Psoas muscle (tissue), 8 donors: ENCODE results near the gene CERS5. TPM values are rescaled to one million over a fixed set of nuclear protein-coding genes. Genes with fewer than 3 reads are reported as not detected.

Experiments used
- ATAC-seq, 4 donors: fragments of 200-7000 bp; cut with Tn5 transposase; one replicate each; pipeline ENCODE4 v1.9.1; 2020; ENCODE audit warnings: moderate library complexity in 3 of 4, mild to moderate bottlenecking in 2 of 4
- DNase-seq, 2 donors: peaks; one replicate each; pipeline ENCODE4 v3.0.0-alpha.2; 2020
- H3K27ac ChIP-seq: fragments of 200-600 bp; one replicate; pipeline ENCODE4 v1.8.0; 2022
- H3K27me3 ChIP-seq, 3 donors: fragments of 200-600 bp in 1 of 3; one replicate each; pipeline versions ENCODE4 v1.6.1 to v1.8.0; 2013 to 2022; ENCODE audit warnings: low read length in 2 of 3, mild to moderate bottlenecking in 2 of 3, moderate library complexity in 1 of 3; ENCODE audit not compliant: insufficient read depth in 3 of 3
- H3K36me3 ChIP-seq, 2 donors: fragments of 200-600 bp in 1 of 2; one replicate each; pipeline versions ENCODE4 v1.6.1 to v1.8.0; 2013 to 2022; ENCODE audit warnings: low read depth in 1 of 2, mild to moderate bottlenecking in 1 of 2, moderate library complexity in 1 of 2; ENCODE audit not compliant: insufficient read depth in 1 of 2
- H3K4me1 ChIP-seq: fragments of 200-600 bp; one replicate; pipeline ENCODE4 v1.8.0; 2022
- H3K4me3 ChIP-seq: fragments of 200-600 bp; one replicate; pipeline ENCODE4 v1.8.0; 2022; ENCODE audit warnings: mild to moderate bottlenecking
- H3K9me3 ChIP-seq: fragments of 200-600 bp; one replicate; pipeline ENCODE4 v1.8.0; 2022
- WGBS, 3 donors: extraction: QIAGEN DNeasy Blood & Tissue Kit; methylation state at CpG; one replicate each; pipeline versions ENCODE4 v1.1.6 to v1.1.7; 2013; 5-methylcytosine and 5-hydroxymethylcytosine counted together
- intact Hi-C, 2 donors: fragments of 100-400 bp; cut with DNase I; formaldehyde crosslinking; loops; one replicate each; pipeline versions ENCODE4 v1.11.0 to v1.14.2; 2022
- polyA plus RNA-seq, 3 donors: library from polyadenylated mRNA; stranded (reverse); fragments of 200-250 nt; gene quantifications; one replicate each; pipeline ENCODE4 v1.2.3, GENCODE V29; 2013
- total RNA-seq, 4 donors: library from RNA; stranded (reverse); fragmentation: NEBNext Ultra II Directional in 2 of 4; extraction: Animal tissue kit (Norgen Biotek cat#: 25700) in 2 of 4; gene quantifications; one replicate each; pipeline versions ENCODE4 v1.2.1 to v1.2.4, GENCODE V29; 2021 to 2023
- TF ChIP-seq, protein P1 (sequence below): fragments of 200-600 bp; IDR thresholded peaks from one replicate; pipeline ENCODE4 v1.8.0; 2022; ENCODE audit warnings: antibody characterized with exemption
- donor health status: healthy with polysubstance abuse.
- donor health status: DM: no; HTN: no; CAD: no; lungs with moderate emphysema.
- donor health status: Bipolar disorder and iron deficiency.
- donor health status: healthy.
- donor health status: DM: yes; HTN: yes; CAD: no.
- donor health status: DM: no; HTN: no; CAD: no.
- donor health status: DM: no; HTN: no; CAD: no.
- donor health status: DM: yes; HTN: yes; CAD: no.

Gene CERS5
- total and polyA plus RNA-seq, 7 donors = 5.2 to 10.7 (median 7.2) TPM

DNA sequence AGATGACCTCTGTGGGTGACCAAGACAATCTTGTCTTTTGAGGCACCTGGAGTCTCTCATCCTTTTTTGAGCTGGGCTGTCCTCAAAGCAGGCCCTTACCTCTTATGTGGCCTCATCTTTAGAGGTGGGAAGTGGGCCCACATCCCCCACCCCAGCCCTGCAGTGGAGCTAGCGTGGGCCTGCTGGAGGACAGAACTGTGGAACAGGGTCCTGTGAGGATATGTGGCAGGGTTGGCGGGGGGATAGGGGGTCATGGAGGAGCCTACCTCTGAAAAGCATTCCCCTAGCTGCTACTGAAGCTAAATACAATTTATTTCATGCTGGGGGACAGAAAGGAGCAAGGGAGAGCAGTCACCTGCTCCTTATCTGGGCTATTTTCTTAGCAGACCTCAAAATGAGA is 63.8 kb downstream of the CERS5 start:
- H3K9me3 ChIP-seq = no peaks in the 10 kb centered on the region
- H3K36me3 ChIP-seq = peaks cover 9 to 48% of the 10 kb centered on the region in 2 donors
- TF ChIP-seq, protein P1, sequence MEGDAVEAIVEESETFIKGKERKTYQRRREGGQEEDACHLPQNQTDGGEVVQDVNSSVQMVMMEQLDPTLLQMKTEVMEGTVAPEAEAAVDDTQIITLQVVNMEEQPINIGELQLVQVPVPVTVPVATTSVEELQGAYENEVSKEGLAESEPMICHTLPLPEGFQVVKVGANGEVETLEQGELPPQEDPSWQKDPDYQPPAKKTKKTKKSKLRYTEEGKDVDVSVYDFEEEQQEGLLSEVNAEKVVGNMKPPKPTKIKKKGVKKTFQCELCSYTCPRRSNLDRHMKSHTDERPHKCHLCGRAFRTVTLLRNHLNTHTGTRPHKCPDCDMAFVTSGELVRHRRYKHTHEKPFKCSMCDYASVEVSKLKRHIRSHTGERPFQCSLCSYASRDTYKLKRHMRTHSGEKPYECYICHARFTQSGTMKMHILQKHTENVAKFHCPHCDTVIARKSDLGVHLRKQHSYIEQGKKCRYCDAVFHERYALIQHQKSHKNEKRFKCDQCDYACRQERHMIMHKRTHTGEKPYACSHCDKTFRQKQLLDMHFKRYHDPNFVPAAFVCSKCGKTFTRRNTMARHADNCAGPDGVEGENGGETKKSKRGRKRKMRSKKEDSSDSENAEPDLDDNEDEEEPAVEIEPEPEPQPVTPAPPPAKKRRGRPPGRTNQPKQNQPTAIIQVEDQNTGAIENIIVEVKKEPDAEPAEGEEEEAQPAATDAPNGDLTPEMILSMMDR = no peak
- H3K4me3 ChIP-seq = peak overlapping the region; percentile 67
- peaks cover 31% of the 10 kb centered on the region for H3K4me1 ChIP-seq
- no peaks in the 10 kb centered on the region for H3K27me3 ChIP-seq
- WGBS, 3 donors = 90 to 94% (median 91%) methylated on average over 2 of the region's 2 CpGs
- ATAC-seq (no peak), DNase-seq (no peak)
- peak overlapping the region; percentile 79 for H3K27ac ChIP-seq
- intact Hi-C loops = no loop called here

DNA sequence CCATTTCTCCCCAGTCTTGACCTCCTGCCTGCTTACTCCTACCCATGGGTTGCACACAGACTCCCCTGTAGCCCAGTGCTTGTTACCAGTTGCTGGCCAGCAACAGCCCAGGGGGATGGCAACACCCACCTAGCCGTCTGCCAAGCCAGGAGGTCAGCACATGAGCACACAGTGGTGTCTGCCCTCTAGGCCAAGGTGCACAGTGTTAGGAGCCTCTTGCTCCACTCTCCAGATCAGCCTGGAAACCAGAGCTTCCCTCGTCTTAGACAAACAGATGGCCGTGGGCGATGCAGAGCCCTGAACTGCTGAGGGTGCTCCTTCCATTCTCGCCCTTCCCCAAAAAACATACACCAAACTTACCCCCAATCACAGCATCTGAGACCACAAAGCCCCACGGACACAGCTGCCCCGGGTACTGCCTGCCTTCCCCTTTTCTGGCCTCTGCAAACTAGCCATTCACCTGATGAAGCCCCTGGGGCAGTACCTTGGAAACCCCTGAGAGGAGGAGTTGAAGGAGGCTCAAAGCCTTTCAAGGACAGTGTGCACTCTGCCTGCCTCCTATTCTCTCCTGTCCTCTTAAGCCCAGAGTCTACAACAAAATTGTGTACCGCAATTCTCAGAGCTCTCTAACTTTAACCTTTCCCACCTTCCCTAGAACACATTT is 64.4 kb downstream of the CERS5 start:
- intact Hi-C loops = no loop called here
- WGBS, 3 donors = 46 to 57% (median 47%) methylated on average over 8 of the region's 8 CpGs
- Histone ChIP-seq H3K27ac (peak overlapping the region; percentile 79), H3K4me1 (peaks cover 25% of the 10 kb centered on the region), H3K4me3 (no peak overlapping the region), H3K36me3 (peaks cover 10 to 48% of the 10 kb centered on the region in 2 donors), H3K27me3 (no peaks in the 10 kb centered on the region), H3K9me3 (no peaks in the 10 kb centered on the region)
- TF ChIP-seq, protein P1 = no peak
- peak in 2 of 4 donors; percentile 13 to 27 for ATAC-seq
- peak; percentile 34 to 67 for DNase-seq

DNA sequence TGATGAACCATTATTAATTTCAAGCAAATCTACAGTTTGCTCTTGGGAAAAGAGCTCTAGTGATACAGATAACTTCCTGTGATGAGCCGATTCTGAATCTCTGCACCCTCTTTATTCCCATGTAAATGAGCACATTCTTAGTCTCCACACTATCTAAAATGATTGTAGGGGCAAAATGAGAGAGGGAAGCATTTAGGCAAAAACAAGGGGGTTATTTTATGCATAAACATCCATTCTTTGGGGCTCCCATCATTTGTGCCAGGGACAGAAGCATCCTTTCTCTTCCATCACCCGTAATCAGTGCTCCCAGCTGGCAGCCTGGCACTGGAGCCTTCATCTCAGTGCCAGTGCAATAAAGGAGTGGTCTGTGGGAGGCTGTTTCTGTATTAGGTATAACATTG is 65.0 kb downstream of the CERS5 start:
- H3K4me1 ChIP-seq = peaks cover 24% of the 10 kb centered on the region
- ATAC-seq = no peak
- no peaks in the 10 kb centered on the region for H3K9me3 ChIP-seq
- H3K36me3 ChIP-seq = peaks cover 10 to 48% of the 10 kb centered on the region in 2 donors
- intact Hi-C loops = no loop called here
- 56 to 68% (median 57%) methylated on average over 2 of the region's 2 CpGs for WGBS, 3 donors
- no peaks in the 10 kb centered on the region for H3K27me3 ChIP-seq
- DNase-seq = no peak
- H3K4me3 ChIP-seq = no peak overlapping the region
- TF ChIP-seq, protein P1 = no peak
- H3K27ac ChIP-seq = no peak overlapping the region

DNA sequence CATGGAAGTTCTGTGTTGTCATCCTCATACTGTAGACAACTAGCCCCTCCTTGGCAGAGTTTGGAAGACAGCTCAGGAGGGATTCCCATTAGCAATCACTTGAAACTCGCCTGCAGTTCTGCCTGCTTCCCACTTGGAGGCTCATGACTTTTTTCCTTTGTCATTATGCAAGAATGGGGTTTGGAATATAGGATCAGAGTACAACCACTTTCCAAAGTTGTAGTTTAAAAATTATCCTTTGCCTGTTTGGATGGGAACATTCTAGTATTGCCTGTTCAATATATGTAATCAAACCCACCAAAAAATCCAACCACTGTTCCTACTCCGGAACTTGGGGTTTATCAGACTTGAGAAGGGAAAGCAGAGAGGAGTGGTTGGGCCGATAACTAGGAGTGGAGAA is 65.5 kb downstream of the CERS5 start:
- intact Hi-C loops = no loop called here
- ATAC-seq (no peak), DNase-seq (no peak)
- Histone ChIP-seq H3K4me1 (peaks cover 19% of the 10 kb centered on the region), H3K27me3 (no peaks in the 10 kb centered on the region), H3K4me3 (no peak overlapping the region), H3K36me3 (peaks cover 13 to 48% of the 10 kb centered on the region in 2 donors), H3K27ac (no peak overlapping the region), H3K9me3 (no peaks in the 10 kb centered on the region)
- WGBS, 3 donors = 64 to 70% (median 68%) methylated on average over 3 of the region's 3 CpGs
- TF ChIP-seq, protein P1 = peak; percentile 36

DNA sequence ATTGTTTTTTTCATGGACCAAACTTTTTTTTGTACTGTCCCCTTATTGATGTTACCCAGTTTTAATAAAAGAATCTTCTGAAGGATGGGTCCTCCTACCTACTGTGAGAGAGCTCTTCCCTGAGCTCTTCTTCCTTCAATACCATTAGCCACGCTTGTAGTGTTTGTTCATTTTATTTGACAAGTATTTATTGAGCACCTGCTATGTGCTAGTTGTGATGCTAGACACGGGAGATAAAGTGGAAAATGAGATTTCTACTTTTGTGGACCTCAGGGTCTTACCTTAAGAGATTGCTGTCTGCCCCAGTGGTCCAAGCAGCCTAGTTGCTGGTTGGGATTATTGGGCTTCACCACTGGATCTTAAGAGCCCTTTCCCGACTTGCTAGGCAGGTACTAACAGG is 66.6 kb downstream of the CERS5 start:
- WGBS, 3 donors = 81 to 92% (median 86%) methylated on average over 3 of the region's 3 CpGs
- Histone ChIP-seq H3K4me3 (no peak overlapping the region), H3K4me1 (peaks cover 9% of the 10 kb centered on the region), H3K9me3 (no peaks in the 10 kb centered on the region), H3K36me3 (peaks cover 21 to 52% of the 10 kb centered on the region in 2 donors), H3K27ac (no peak overlapping the region), H3K27me3 (no peaks in the 10 kb centered on the region)
- TF ChIP-seq, protein P1 = no peak
- intact Hi-C loops = no loop called here
- DNase-seq (no peak), ATAC-seq (no peak)
